ENCODE data around the gene BRINP2. TPM values are rescaled to one million over a fixed set of nuclear protein-coding genes. Genes with fewer than 3 reads are reported as not detected.

BRINP2 gene
- total and polyA plus RNA-seq, 2 of the 4 experiments (the other 2 are of a cell fraction): not detected

DNA sequence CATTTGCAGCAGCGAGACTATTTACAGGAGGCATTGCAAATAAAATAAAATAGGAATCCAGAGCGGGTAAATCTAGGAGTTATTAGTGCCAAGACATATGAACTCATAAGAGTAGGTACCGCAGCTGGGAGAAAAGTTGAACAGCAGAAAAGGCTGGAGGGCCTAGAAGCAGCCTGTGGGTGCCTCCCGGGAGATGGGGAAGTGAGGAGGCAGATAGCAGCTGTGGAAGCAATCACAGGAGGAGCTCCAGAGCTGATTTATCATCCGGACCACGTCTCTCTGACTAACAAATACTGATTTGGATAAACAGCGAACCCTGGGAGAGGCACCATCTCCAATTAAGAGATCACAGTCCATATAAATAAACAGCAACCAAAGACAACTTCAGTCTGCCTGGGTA is 64.6 kb downstream of the BRINP2 start:
- intact Hi-C loops (cut with micrococcal nuclease) (no loop called here), in situ Hi-C loops (cut with MboI; ENCODE audit: low sequenced_read_pairs) (no loop called here), dilution Hi-C loops (cut with HindIII; ENCODE audit: low sequenced_read_pairs, unreplicated experiment) (no loop called here)
- Histone ChIP-seq H4K5ac (ENCODE audit: low read depth, low read length) (no peak overlapping the region), H3K4me1 (ENCODE audit: control insufficient read depth, insufficient read depth, low read length) (no peaks in the 10 kb centered on the region), H2BK120ac (ENCODE audit: low read depth, low read length) (no peak overlapping the region), H2AK9ac (replicated peaks; ENCODE audit: low read depth, low read length, poor library complexity) (no peak overlapping the region), H2BK15ac (ENCODE audit: low read depth, low read length) (no peak overlapping the region), H3K23ac (ENCODE audit: low read depth, low read length) (no peak overlapping the region), H3K79me1 (ENCODE audit: low read depth in 1 of 2, low read length in 2 of 2) (no peaks in the 10 kb centered on the region), H3K9ac (ENCODE audit: low read depth, low read length) (no peak overlapping the region), H3K9me3 (ENCODE audit: control insufficient read depth, insufficient read depth, low read length) (no peaks in the 10 kb centered on the region), H4K20me1 (ENCODE audit: insufficient read depth, low read length) (no peaks in the 10 kb centered on the region), H2AK5ac (ENCODE audit: low read depth, low read length) (no peak overlapping the region), H4K91ac (ENCODE audit: insufficient read depth, low read depth, low read length) (no peak overlapping the region), H3K9me1 (ENCODE audit: insufficient read depth, low read length) (no peaks in the 10 kb centered on the region), H3K14ac (replicated peaks; ENCODE audit: low read depth, low read length) (no peak overlapping the region), H3K27ac (ENCODE audit: insufficient read depth, low read length) (no peak overlapping the region), H3K27me3 (ENCODE audit: control insufficient read depth, insufficient read depth, low read length) (peaks cover 7% of the 10 kb centered on the region), H4K8ac (ENCODE audit: low read depth in 2 of 2, low read length in 2 of 2) (no peak overlapping the region), H3K4me2 (ENCODE audit: low read depth, low read length) (no peak overlapping the region), H3K4ac (ENCODE audit: low read depth, low read length) (no peak overlapping the region), H2AFZ (replicated peaks; ENCODE audit: low read length, poor library complexity) (no peak overlapping the region), H3K36me3 (ENCODE audit: control insufficient read depth, insufficient read depth, low read length) (no peaks in the 10 kb centered on the region), H2BK20ac (ENCODE audit: low read depth, low read length) (no peak overlapping the region), H3K18ac (ENCODE audit: low read depth, low read length) (no peak overlapping the region), H3K4me3 (ENCODE audit: insufficient read depth, low read depth, low read length) (no peak overlapping the region), H3K56ac (ENCODE audit: extremely low read depth, insufficient read depth, low read length) (no peak overlapping the region), H2BK5ac (ENCODE audit: low read depth, low read length, poor library complexity, severe bottlenecking) (no peak overlapping the region)
- TF ChIP-seq POLR2A (IDR thresholded peaks at IDR 0.05; ENCODE audit: low read depth, low read length): no peak
- no peak for TF ChIP-seq MAZ (IDR thresholded peaks at IDR 0.05; ENCODE audit: borderline replicate concordance, low read depth, low read length)
- TF ChIP-seq, protein P1, sequence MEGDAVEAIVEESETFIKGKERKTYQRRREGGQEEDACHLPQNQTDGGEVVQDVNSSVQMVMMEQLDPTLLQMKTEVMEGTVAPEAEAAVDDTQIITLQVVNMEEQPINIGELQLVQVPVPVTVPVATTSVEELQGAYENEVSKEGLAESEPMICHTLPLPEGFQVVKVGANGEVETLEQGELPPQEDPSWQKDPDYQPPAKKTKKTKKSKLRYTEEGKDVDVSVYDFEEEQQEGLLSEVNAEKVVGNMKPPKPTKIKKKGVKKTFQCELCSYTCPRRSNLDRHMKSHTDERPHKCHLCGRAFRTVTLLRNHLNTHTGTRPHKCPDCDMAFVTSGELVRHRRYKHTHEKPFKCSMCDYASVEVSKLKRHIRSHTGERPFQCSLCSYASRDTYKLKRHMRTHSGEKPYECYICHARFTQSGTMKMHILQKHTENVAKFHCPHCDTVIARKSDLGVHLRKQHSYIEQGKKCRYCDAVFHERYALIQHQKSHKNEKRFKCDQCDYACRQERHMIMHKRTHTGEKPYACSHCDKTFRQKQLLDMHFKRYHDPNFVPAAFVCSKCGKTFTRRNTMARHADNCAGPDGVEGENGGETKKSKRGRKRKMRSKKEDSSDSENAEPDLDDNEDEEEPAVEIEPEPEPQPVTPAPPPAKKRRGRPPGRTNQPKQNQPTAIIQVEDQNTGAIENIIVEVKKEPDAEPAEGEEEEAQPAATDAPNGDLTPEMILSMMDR (conservative IDR thresholded peaks at IDR 0.05; ENCODE audit: low read depth, low read length): no peak
- TF ChIP-seq CHD1 (IDR thresholded peaks at IDR 0.05; ENCODE audit: low read depth, low read length): no peak
- no peak for TF ChIP-seq MXI1 (IDR thresholded peaks at IDR 0.05; ENCODE audit: borderline replicate concordance, low read depth, low read length)
- TF ChIP-seq, protein P2, sequence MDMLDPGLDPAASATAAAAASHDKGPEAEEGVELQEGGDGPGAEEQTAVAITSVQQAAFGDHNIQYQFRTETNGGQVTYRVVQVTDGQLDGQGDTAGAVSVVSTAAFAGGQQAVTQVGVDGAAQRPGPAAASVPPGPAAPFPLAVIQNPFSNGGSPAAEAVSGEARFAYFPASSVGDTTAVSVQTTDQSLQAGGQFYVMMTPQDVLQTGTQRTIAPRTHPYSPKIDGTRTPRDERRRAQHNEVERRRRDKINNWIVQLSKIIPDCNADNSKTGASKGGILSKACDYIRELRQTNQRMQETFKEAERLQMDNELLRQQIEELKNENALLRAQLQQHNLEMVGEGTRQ (IDR thresholded peaks at IDR 0.05; ENCODE audit: low read depth, low read length): no peak
- TF ChIP-seq RAD21 (IDR thresholded peaks at IDR 0.05; ENCODE audit: low read length): no peak
- no peak for TF ChIP-seq RCOR1 (IDR thresholded peaks at IDR 0.05; ENCODE audit: insufficient replicate concordance, low read length)
- no peak for TF ChIP-seq RFX5 (IDR thresholded peaks at IDR 0.05; ENCODE audit: low read depth, low read length)
- no peak for TF ChIP-seq MAFK (IDR thresholded peaks at IDR 0.05; ENCODE audit: low read depth, low read length)
- TF ChIP-seq, protein P3, sequence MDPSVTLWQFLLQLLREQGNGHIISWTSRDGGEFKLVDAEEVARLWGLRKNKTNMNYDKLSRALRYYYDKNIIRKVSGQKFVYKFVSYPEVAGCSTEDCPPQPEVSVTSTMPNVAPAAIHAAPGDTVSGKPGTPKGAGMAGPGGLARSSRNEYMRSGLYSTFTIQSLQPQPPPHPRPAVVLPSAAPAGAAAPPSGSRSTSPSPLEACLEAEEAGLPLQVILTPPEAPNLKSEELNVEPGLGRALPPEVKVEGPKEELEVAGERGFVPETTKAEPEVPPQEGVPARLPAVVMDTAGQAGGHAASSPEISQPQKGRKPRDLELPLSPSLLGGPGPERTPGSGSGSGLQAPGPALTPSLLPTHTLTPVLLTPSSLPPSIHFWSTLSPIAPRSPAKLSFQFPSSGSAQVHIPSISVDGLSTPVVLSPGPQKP (IDR thresholded peaks at IDR 0.05; ENCODE audit: borderline replicate concordance, low read depth, low read length): no peak
- no peak for TF ChIP-seq SMC3 (IDR thresholded peaks at IDR 0.05; ENCODE audit: low read depth, low read length)
- TF ChIP-seq CEBPB (IDR thresholded peaks at IDR 0.05; ENCODE audit: low read depth, low read length): no peak
- TF ChIP-seq FOS (IDR thresholded peaks at IDR 0.05; ENCODE audit: low read depth, low read length): no peak
- no peak for TF ChIP-seq BHLHE40 (IDR thresholded peaks at IDR 0.05; ENCODE audit: low read depth, low read length)
- TF ChIP-seq NFE2L2 (IDR thresholded peaks at IDR 0.05; ENCODE audit: low read depth, low read length): no peak
- ATAC-seq (ENCODE audit: low read depth) (no peak), DNase-seq (no peak)
- no TSS peak for BruUV-seq (replicated peaks)
- ChIA-PET CTCF (interaction anchor here (0.7 kb wide), 1 partner anchor 26 kb away, joined by 3 read pairs; no protein-coding TSS in a partner anchor), POLR2A (ENCODE audit: unreplicated experiment) (no interaction called here)
- 60% methylated on average over 1 of the region's 7 CpGs; no CpG with 5 or more reads in 1 of the 2 experiments for WGBS, 2 experiments (ENCODE audit: extremely low coverage in 2 of 2, insufficient read length in 1 of 2)

All from IMR-90 (cell line).